ENCODE results near the gene GPC3. TPM values are rescaled to one million over a fixed set of nuclear protein-coding genes. Genes with fewer than 3 reads are reported as not detected.

Gene GPC3
- total RNA-seq, 1 experiment from 2014 or later, result 32.4 TPM

DNA sequence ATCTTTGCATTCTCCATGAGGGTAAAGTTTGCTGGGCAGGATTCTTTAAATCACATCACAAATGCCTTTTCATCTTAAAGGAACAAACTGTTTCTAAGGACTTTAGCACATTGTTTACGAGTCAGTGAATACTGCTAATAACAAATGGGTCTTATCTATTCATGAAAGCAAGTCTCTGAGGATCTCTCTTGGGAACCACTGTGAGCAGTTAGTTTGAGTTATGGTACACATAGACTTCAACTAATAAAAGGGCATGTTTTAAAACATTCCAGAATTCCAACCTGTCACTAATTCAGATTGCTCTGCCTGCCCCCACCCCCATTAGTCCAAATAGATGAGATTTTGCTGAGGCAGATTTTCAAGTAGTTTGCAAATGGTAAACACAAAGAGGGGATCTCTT is 22.3 kb upstream of the GPC3 start:
- ChIA-PET POLR2A (no interaction called here), CTCF (no interaction called here)
- no peak for ATAC-seq
- Mint-ChIP-seq H3K9me3 (no peaks in the 10 kb centered on the region), H3K36me3 (no peaks in the 10 kb centered on the region), H3K4me3 (no peak overlapping the region), H3K27me3 (ENCODE audit: low read depth) (no peaks in the 10 kb centered on the region), H3K27ac (no peak overlapping the region), H3K4me1 (peaks cover 15% of the 10 kb centered on the region)
- TF ChIP-seq EMX1 (CRISPR knock-in tag; IDR thresholded peaks at IDR 0.05) (no peak), MYBL2 (CRISPR knock-in tag; IDR thresholded peaks at IDR 0.05) (no peak), OVOL2 (CRISPR knock-in tag; IDR thresholded peaks at IDR 0.05; ENCODE audit: borderline replicate concordance) (no peak), GRHL2 (CRISPR knock-in tag; IDR thresholded peaks at IDR 0.05; ENCODE audit: insufficient replicate concordance, severe bottlenecking) (no peak)
- TF ChIP-seq, protein P1, sequence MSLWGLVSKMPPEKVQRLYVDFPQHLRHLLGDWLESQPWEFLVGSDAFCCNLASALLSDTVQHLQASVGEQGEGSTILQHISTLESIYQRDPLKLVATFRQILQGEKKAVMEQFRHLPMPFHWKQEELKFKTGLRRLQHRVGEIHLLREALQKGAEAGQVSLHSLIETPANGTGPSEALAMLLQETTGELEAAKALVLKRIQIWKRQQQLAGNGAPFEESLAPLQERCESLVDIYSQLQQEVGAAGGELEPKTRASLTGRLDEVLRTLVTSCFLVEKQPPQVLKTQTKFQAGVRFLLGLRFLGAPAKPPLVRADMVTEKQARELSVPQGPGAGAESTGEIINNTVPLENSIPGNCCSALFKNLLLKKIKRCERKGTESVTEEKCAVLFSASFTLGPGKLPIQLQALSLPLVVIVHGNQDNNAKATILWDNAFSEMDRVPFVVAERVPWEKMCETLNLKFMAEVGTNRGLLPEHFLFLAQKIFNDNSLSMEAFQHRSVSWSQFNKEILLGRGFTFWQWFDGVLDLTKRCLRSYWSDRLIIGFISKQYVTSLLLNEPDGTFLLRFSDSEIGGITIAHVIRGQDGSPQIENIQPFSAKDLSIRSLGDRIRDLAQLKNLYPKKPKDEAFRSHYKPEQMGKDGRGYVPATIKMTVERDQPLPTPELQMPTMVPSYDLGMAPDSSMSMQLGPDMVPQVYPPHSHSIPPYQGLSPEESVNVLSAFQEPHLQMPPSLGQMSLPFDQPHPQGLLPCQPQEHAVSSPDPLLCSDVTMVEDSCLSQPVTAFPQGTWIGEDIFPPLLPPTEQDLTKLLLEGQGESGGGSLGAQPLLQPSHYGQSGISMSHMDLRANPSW (CRISPR knock-in tag; conservative IDR thresholded peaks at IDR 0.05; ENCODE audit: low read depth), result no peak
- TF ChIP-seq, protein P2, sequence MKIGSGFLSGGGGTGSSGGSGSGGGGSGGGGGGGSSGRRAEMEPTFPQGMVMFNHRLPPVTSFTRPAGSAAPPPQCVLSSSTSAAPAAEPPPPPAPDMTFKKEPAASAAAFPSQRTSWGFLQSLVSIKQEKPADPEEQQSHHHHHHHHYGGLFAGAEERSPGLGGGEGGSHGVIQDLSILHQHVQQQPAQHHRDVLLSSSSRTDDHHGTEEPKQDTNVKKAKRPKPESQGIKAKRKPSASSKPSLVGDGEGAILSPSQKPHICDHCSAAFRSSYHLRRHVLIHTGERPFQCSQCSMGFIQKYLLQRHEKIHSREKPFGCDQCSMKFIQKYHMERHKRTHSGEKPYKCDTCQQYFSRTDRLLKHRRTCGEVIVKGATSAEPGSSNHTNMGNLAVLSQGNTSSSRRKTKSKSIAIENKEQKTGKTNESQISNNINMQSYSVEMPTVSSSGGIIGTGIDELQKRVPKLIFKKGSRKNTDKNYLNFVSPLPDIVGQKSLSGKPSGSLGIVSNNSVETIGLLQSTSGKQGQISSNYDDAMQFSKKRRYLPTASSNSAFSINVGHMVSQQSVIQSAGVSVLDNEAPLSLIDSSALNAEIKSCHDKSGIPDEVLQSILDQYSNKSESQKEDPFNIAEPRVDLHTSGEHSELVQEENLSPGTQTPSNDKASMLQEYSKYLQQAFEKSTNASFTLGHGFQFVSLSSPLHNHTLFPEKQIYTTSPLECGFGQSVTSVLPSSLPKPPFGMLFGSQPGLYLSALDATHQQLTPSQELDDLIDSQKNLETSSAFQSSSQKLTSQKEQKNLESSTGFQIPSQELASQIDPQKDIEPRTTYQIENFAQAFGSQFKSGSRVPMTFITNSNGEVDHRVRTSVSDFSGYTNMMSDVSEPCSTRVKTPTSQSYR (CRISPR knock-in tag; IDR thresholded peaks at IDR 0.05), result no peak
- TF ChIP-seq, protein P3, sequence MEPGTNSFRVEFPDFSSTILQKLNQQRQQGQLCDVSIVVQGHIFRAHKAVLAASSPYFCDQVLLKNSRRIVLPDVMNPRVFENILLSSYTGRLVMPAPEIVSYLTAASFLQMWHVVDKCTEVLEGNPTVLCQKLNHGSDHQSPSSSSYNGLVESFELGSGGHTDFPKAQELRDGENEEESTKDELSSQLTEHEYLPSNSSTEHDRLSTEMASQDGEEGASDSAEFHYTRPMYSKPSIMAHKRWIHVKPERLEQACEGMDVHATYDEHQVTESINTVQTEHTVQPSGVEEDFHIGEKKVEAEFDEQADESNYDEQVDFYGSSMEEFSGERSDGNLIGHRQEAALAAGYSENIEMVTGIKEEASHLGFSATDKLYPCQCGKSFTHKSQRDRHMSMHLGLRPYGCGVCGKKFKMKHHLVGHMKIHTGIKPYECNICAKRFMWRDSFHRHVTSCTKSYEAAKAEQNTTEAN (CRISPR knock-in tag; IDR thresholded peaks at IDR 0.05), result no peak
- TF ChIP-seq, protein P4, sequence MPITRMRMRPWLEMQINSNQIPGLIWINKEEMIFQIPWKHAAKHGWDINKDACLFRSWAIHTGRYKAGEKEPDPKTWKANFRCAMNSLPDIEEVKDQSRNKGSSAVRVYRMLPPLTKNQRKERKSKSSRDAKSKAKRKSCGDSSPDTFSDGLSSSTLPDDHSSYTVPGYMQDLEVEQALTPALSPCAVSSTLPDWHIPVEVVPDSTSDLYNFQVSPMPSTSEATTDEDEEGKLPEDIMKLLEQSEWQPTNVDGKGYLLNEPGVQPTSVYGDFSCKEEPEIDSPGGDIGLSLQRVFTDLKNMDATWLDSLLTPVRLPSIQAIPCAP (CRISPR knock-in tag; IDR thresholded peaks at IDR 0.05), result no peak
- DNase-seq (ENCODE audit: low spot score), result no peak

DNA sequence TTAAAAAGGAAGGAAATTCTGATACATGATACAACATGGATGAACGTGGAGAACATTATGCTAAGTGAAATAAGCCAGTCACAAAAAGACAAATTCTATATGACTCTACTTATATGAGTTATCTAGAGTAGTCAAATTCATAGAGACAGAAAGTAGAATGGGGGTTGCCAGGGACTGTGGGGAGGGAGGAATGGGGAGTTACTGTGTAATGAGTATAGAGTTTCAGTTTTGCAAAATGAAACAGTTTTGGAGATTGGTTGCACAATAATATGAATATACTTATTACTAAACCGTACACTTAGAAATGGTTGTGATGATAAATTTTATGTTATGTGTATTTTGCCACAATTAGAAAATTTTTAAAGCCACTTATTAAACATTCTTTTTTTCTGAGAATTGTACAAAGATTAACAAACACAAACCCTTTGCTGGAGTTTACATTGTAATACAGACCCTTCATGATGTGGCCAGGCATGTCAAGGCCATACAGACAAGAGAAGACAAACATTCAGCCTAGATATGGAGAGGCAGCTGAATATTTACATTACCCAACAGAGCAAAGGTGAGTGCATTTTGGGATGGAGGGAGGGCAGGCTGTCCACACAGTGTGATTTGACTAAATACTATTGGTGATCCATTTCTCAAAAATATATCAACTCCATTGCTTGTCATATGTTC is 21.2 kb upstream of the GPC3 start:
- CTCF ChIA-PET, result no interaction called here
- no peak for TF ChIP-seq ZNF232 (CRISPR knock-in tag; IDR thresholded peaks at IDR 0.05)
- TF ChIP-seq, protein P5, sequence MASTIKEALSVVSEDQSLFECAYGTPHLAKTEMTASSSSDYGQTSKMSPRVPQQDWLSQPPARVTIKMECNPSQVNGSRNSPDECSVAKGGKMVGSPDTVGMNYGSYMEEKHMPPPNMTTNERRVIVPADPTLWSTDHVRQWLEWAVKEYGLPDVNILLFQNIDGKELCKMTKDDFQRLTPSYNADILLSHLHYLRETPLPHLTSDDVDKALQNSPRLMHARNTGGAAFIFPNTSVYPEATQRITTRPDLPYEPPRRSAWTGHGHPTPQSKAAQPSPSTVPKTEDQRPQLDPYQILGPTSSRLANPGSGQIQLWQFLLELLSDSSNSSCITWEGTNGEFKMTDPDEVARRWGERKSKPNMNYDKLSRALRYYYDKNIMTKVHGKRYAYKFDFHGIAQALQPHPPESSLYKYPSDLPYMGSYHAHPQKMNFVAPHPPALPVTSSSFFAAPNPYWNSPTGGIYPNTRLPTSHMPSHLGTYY (CRISPR knock-in tag; IDR thresholded peaks at IDR 0.05), result no peak
- TF ChIP-seq ZNF263 (CRISPR knock-in tag; IDR thresholded peaks at IDR 0.05; ENCODE audit: low read depth), result no peak
- TF ChIP-seq MYBL2 (CRISPR knock-in tag; IDR thresholded peaks at IDR 0.05), result no peak
- TF ChIP-seq JUN (CRISPR knock-in tag; IDR thresholded peaks at IDR 0.05), result no peak
- TF ChIP-seq CBFB (CRISPR knock-in tag; IDR thresholded peaks at IDR 0.05; ENCODE audit: low read depth), result no peak
- TF ChIP-seq, protein P3 (CRISPR knock-in tag; IDR thresholded peaks at IDR 0.05), result no peak
- TF ChIP-seq TEAD1 (CRISPR knock-in tag; IDR thresholded peaks at IDR 0.05), result no peak
- TF ChIP-seq, protein P6, sequence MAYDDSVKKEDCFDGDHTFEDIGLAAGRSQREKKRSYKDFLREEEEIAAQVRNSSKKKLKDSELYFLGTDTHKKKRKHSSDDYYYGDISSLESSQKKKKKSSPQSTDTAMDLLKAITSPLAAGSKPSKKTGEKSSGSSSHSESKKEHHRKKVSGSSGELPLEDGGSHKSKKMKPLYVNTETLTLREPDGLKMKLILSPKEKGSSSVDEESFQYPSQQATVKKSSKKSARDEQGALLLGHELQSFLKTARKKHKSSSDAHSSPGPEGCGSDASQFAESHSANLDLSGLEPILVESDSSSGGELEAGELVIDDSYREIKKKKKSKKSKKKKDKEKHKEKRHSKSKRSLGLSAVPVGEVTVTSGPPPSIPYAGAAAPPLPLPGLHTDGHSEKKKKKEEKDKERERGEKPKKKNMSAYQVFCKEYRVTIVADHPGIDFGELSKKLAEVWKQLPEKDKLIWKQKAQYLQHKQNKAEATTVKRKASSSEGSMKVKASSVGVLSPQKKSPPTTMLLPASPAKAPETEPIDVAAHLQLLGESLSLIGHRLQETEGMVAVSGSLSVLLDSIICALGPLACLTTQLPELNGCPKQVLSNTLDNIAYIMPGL (CRISPR knock-in tag; IDR thresholded peaks at IDR 0.05), result no peak
- no peak for TF ChIP-seq SOX15 (CRISPR knock-in tag; IDR thresholded peaks at IDR 0.05)
- TF ChIP-seq GTF2I (CRISPR knock-in tag; conservative IDR thresholded peaks at IDR 0.05), result no peak
- TF ChIP-seq, protein P7, sequence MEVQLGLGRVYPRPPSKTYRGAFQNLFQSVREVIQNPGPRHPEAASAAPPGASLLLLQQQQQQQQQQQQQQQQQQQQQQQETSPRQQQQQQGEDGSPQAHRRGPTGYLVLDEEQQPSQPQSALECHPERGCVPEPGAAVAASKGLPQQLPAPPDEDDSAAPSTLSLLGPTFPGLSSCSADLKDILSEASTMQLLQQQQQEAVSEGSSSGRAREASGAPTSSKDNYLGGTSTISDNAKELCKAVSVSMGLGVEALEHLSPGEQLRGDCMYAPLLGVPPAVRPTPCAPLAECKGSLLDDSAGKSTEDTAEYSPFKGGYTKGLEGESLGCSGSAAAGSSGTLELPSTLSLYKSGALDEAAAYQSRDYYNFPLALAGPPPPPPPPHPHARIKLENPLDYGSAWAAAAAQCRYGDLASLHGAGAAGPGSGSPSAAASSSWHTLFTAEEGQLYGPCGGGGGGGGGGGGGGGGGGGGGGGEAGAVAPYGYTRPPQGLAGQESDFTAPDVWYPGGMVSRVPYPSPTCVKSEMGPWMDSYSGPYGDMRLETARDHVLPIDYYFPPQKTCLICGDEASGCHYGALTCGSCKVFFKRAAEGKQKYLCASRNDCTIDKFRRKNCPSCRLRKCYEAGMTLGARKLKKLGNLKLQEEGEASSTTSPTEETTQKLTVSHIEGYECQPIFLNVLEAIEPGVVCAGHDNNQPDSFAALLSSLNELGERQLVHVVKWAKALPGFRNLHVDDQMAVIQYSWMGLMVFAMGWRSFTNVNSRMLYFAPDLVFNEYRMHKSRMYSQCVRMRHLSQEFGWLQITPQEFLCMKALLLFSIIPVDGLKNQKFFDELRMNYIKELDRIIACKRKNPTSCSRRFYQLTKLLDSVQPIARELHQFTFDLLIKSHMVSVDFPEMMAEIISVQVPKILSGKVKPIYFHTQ (CRISPR knock-in tag; IDR thresholded peaks at IDR 0.05), result no peak

More for the DNA sequence above, 21.2 kb upstream of the GPC3 start:
- no peaks in the 10 kb centered on the region for H3K27me3 Mint-ChIP-seq (ENCODE audit: low read depth)
- H3K27ac Mint-ChIP-seq, result no peak overlapping the region
- POLR2A ChIA-PET, result no interaction called here
- peaks cover 16% of the 10 kb centered on the region for H3K4me1 Mint-ChIP-seq
- no peak for DNase-seq (ENCODE audit: low spot score)
- H3K36me3 Mint-ChIP-seq, result no peaks in the 10 kb centered on the region
- no peak overlapping the region for H3K4me3 Mint-ChIP-seq
- ATAC-seq, result no peak
- no peaks in the 10 kb centered on the region for H3K9me3 Mint-ChIP-seq
